Measurements from ENCODE around the gene VIPAS39. TPM values are rescaled to one million over a fixed set of nuclear protein-coding genes. Genes with fewer than 3 reads are reported as not detected.

VIPAS39 gene
- total and polyA plus RNA-seq, 2 of the 4 experiments (the other 2 are of a cell fraction) = 19.0 to 43.0 TPM

- Histone ChIP-seq H3K79me1 (ENCODE audit: low read depth in 1 of 2, low read length in 2 of 2) (no peaks in the 10 kb centered on the region), H3K9me1 (ENCODE audit: insufficient read depth, low read length) (no peaks in the 10 kb centered on the region), H3K9me3 (ENCODE audit: control insufficient read depth, insufficient read depth, low read length) (no peaks in the 10 kb centered on the region), H3K4ac (ENCODE audit: low read depth, low read length) (no peak overlapping the region), H2BK120ac (ENCODE audit: low read depth, low read length) (no peak overlapping the region), H2AFZ (replicated peaks; ENCODE audit: low read length, poor library complexity) (no peak overlapping the region), H3K18ac (ENCODE audit: low read depth, low read length) (no peak overlapping the region), H3K4me2 (ENCODE audit: low read depth, low read length) (no peak overlapping the region), H3K4me3 (ENCODE audit: insufficient read depth, low read depth, low read length) (no peak overlapping the region), H2AK9ac (replicated peaks; ENCODE audit: low read depth, low read length, poor library complexity) (no peak overlapping the region), H3K56ac (ENCODE audit: extremely low read depth, insufficient read depth, low read length) (no peak overlapping the region), H3K14ac (replicated peaks; ENCODE audit: low read depth, low read length) (no peak overlapping the region), H2BK5ac (ENCODE audit: low read depth, low read length, poor library complexity, severe bottlenecking) (no peak overlapping the region), H3K4me1 (ENCODE audit: control insufficient read depth, insufficient read depth, low read length) (no peaks in the 10 kb centered on the region), H2AK5ac (ENCODE audit: low read depth, low read length) (no peak overlapping the region), H4K8ac (ENCODE audit: low read depth in 2 of 2, low read length in 2 of 2) (no peak overlapping the region), H3K27ac (ENCODE audit: insufficient read depth, low read length) (no peak overlapping the region), H4K5ac (ENCODE audit: low read depth, low read length) (no peak overlapping the region), H4K91ac (ENCODE audit: insufficient read depth, low read depth, low read length) (no peak overlapping the region), H3K9ac (ENCODE audit: low read depth, low read length) (no peak overlapping the region), H4K20me1 (ENCODE audit: insufficient read depth, low read length) (no peaks in the 10 kb centered on the region), H3K23ac (ENCODE audit: low read depth, low read length) (no peak overlapping the region), H2BK20ac (ENCODE audit: low read depth, low read length) (no peak overlapping the region), H3K27me3 (ENCODE audit: control insufficient read depth, insufficient read depth, low read length) (peaks cover 10% of the 10 kb centered on the region), H3K36me3 (ENCODE audit: control insufficient read depth, insufficient read depth, low read length) (no peaks in the 10 kb centered on the region), H2BK15ac (ENCODE audit: low read depth, low read length) (no peak overlapping the region)
- intact Hi-C loops (cut with micrococcal nuclease) (no loop called here), dilution Hi-C loops (cut with HindIII; ENCODE audit: low sequenced_read_pairs, unreplicated experiment) (no loop called here), in situ Hi-C loops (cut with MboI; ENCODE audit: low sequenced_read_pairs) (no loop called here)
- TF ChIP-seq RCOR1 (IDR thresholded peaks at IDR 0.05; ENCODE audit: insufficient replicate concordance, low read length) (no peak), POLR2A (IDR thresholded peaks at IDR 0.05; ENCODE audit: low read depth, low read length) (no peak), CHD1 (IDR thresholded peaks at IDR 0.05; ENCODE audit: low read depth, low read length) (no peak), RAD21 (IDR thresholded peaks at IDR 0.05; ENCODE audit: low read length) (no peak), MXI1 (IDR thresholded peaks at IDR 0.05; ENCODE audit: borderline replicate concordance, low read depth, low read length) (no peak), SMC3 (IDR thresholded peaks at IDR 0.05; ENCODE audit: low read depth, low read length) (no peak), USF2 (IDR thresholded peaks at IDR 0.05; ENCODE audit: low read depth, low read length) (no peak), NFE2L2 (IDR thresholded peaks at IDR 0.05; ENCODE audit: low read depth, low read length) (no peak)
- no peak for DNase-seq
- no CpG with 5 or more reads among the region's 3 CpGs for WGBS, 2 experiments (ENCODE audit: extremely low coverage in 2 of 2, insufficient read length in 1 of 2)
- POLR2A ChIA-PET (ENCODE audit: unreplicated experiment) = no interaction called here
- ATAC-seq (ENCODE audit: low read depth) = no peak
- no TSS peak for BruUV-seq (replicated peaks)
- CTCF ChIA-PET = no interaction called here
Measured at GRCh38 chr14:77403768-77404167, 53.6 kb downstream of the VIPAS39 start.
